Astrocyte of the hippocampus (primary cell): ENCODE measurements around the gene MARK3.

Experiments used
- DNase-seq: peaks from one replicate; pipeline ENCODE4 v3.0.0; 2011; ENCODE audit warnings: low read depth, low spot score

Gene MARK3

GRCh38 chr14:103547455-103547940, 162.3 kb downstream of the MARK3 start:
- no peak for DNase-seq

GRCh38 chr14:103547941-103548462, 162.8 kb downstream of the MARK3 start:
- no peak for DNase-seq

GRCh38 chr14:103548463-103549351, 163.5 kb downstream of the MARK3 start:
- no peak for DNase-seq

- no peak for DNase-seq
Measured at GRCh38 chr14:103549361-103550311, 164.4 kb downstream of the MARK3 start.

- peak; percentile 29 for DNase-seq
Measured at GRCh38 chr14:103550451-103551337, 165.5 kb downstream of the MARK3 start.

- no peak for DNase-seq
Measured at GRCh38 chr14:103551338-103551762, 166.1 kb downstream of the MARK3 start.

- peak; percentile 89 for DNase-seq
Measured at GRCh38 chr14:103552011-103552845, 167.0 kb downstream of the MARK3 start.

- DNase-seq = no peak
Measured at GRCh38 chr14:103552846-103553210, 167.6 kb downstream of the MARK3 start.
